Breast epithelium (tissue), 4 donors: ENCODE results near the gene NPVF. TPM values are rescaled to one million over a fixed set of nuclear protein-coding genes. Genes with fewer than 3 reads are reported as not detected.

Experiments used
- DNase-seq, 2 donors: peaks; one replicate each; pipeline ENCODE4 v3.0.0-alpha.2; 2019; ENCODE audit warnings: low spot score in 2 of 2
- H3K27ac ChIP-seq, 2 donors: fragments of 200-600 bp; sonication (generic) in 1 of 2; one replicate each; pipeline ENCODE4 v1.5.1; 2016 to 2019; ENCODE audit warnings: mild to moderate bottlenecking in 1 of 2
- H3K27me3 ChIP-seq, 2 donors: fragments of 200-600 bp; sonication (generic) in 1 of 2; one replicate each; pipeline versions ENCODE4 v1.5.1 to v1.6.0; 2017 to 2019; ENCODE audit warnings: control low read depth in 1 of 2, mild to moderate bottlenecking in 1 of 2
- H3K36me3 ChIP-seq: fragments of 200-600 bp; one replicate; pipeline ENCODE4 v1.5.1; 2019
- H3K4me1 ChIP-seq, 2 donors: fragments of 200-600 bp; sonication (generic); one replicate each; pipeline ENCODE4 v1.5.1; 2016 to 2019; ENCODE audit warnings: control low read depth in 1 of 2
- H3K4me3 ChIP-seq, 3 donors: fragments of 200-600 bp; sonication (generic); 1 replicate in 2 of 3; 2 replicates in 1 of 3; pipeline ENCODE4 v1.5.1; 2016 to 2019; ENCODE audit warnings: mild to moderate bottlenecking in 3 of 3, moderate library complexity in 2 of 3
- H3K9me3 ChIP-seq, 2 donors: fragments of 200-600 bp; sonication (generic) in 1 of 2; one replicate each; pipeline ENCODE4 v1.5.1; 2016 to 2019; ENCODE audit warnings: control low read depth in 1 of 2
- CTCF ChIP-seq, 3 donors: fragments of 450-650 bp; IDR thresholded peaks; one replicate each; pipeline ENCODE4 v1.5.1; 2016 to 2017; ENCODE audit warnings: antibody characterized with exemption in 3 of 3, mild to moderate bottlenecking in 3 of 3, moderate library complexity in 3 of 3
- POLR2A ChIP-seq: fragments of 450-650 bp; IDR thresholded peaks from one replicate; pipeline ENCODE4 v1.6.1; 2016; ENCODE audit warnings: antibody characterized with exemption, mild to moderate bottlenecking, moderate library complexity
- POLR2AphosphoS5 ChIP-seq, 3 donors: sonication (generic); formaldehyde crosslinking; IDR thresholded peaks; one replicate each; pipeline ENCODE4 v1.6.1; 2017; ENCODE audit warnings: antibody characterized with exemption in 3 of 3
- intact Hi-C: fragments of 100-400 bp; cut with DNase I; formaldehyde crosslinking; loops from one replicate; pipeline ENCODE4 v1.15.1; 2023; ENCODE audit warnings: low total_unique reads
- total RNA-seq, 3 donors: library from RNA; depleted of rRNA; stranded (reverse); fragments of >200 nt; gene quantifications; one replicate each; pipeline ENCODE4 v1.1.0, GENCODE V29; 2016

NPVF gene
- total RNA-seq, 3 donors from 2014 or later: not detected

- no peaks in the 10 kb centered on the region for H3K36me3 ChIP-seq
- H3K4me1 ChIP-seq: no peaks in the 10 kb centered on the region
- H3K4me3 ChIP-seq: no peak overlapping the region
- no peaks in the 10 kb centered on the region for H3K9me3 ChIP-seq
- intact Hi-C loops: no loop called here
- TF ChIP-seq CTCF (IDR thresholded peaks at IDR 0.05) (no peak), POLR2AphosphoS5 (IDR thresholded peaks at IDR 0.05) (no peak), POLR2A (no peak)
- no peak for DNase-seq
- no peaks in the 10 kb centered on the region for H3K27me3 ChIP-seq
- no peak overlapping the region for H3K27ac ChIP-seq
Observed at GRCh38 chr7:25244254-25245033, 16.2 kb upstream of the NPVF start.

GRCh38 chr7:25242678-25243077, 14.4 kb upstream of the NPVF start:
- intact Hi-C loops: no loop called here
- no peak for DNase-seq
- no peak overlapping the region for H3K27ac ChIP-seq

GRCh38 chr7:25240896-25241295, 12.6 kb upstream of the NPVF start:
- Histone ChIP-seq H3K27me3 (no peaks in the 10 kb centered on the region), H3K4me3 (no peak overlapping the region), H3K27ac (no peak overlapping the region), H3K36me3 (no peaks in the 10 kb centered on the region), H3K4me1 (no peaks in the 10 kb centered on the region), H3K9me3 (no peaks in the 10 kb centered on the region)
- intact Hi-C loops: no loop called here
- DNase-seq: no peak
- TF ChIP-seq POLR2A: no peak
- TF ChIP-seq CTCF (IDR thresholded peaks at IDR 0.05): no peak
- no peak for TF ChIP-seq POLR2AphosphoS5 (IDR thresholded peaks at IDR 0.05)

More at GRCh38 chr7:25242678-25243077, 14.4 kb upstream of the NPVF start:
- Histone ChIP-seq H3K9me3 (no peaks in the 10 kb centered on the region), H3K36me3 (no peaks in the 10 kb centered on the region), H3K4me1 (no peaks in the 10 kb centered on the region), H3K4me3 (no peak overlapping the region), H3K27me3 (no peaks in the 10 kb centered on the region)
- TF ChIP-seq POLR2A: no peak

GRCh38 chr7:25240340-25240739, 12.1 kb upstream of the NPVF start:
- TF ChIP-seq POLR2AphosphoS5 (IDR thresholded peaks at IDR 0.05) (peak in 1 of 3 donors; percentile 50), CTCF (IDR thresholded peaks at IDR 0.05) (no peak)

GRCh38 chr7:25239888-25240287, 11.6 kb upstream of the NPVF start:
- no peak for TF ChIP-seq POLR2AphosphoS5 (IDR thresholded peaks at IDR 0.05)
- no peak for TF ChIP-seq POLR2A
- TF ChIP-seq CTCF (IDR thresholded peaks at IDR 0.05): no peak
- DNase-seq: no peak
- Histone ChIP-seq H3K4me3 (no peak overlapping the region), H3K36me3 (no peaks in the 10 kb centered on the region), H3K9me3 (no peaks in the 10 kb centered on the region), H3K27me3 (no peaks in the 10 kb centered on the region), H3K4me1 (no peaks in the 10 kb centered on the region), H3K27ac (no peak overlapping the region)
- intact Hi-C loops: loop anchor here (5.0 kb wide), 1 partner anchor 1262 kb away; no protein-coding TSS in a partner anchor

More at GRCh38 chr7:25240340-25240739, 12.1 kb upstream of the NPVF start:
- H3K9me3 ChIP-seq: no peaks in the 10 kb centered on the region
- intact Hi-C loops: no loop called here
- no peaks in the 10 kb centered on the region for H3K36me3 ChIP-seq
- H3K4me3 ChIP-seq: no peak overlapping the region
- H3K4me1 ChIP-seq: no peaks in the 10 kb centered on the region
- no peak overlapping the region for H3K27ac ChIP-seq
- DNase-seq: no peak
- H3K27me3 ChIP-seq: no peaks in the 10 kb centered on the region
